ENCODE results near the gene KASH5.
"Not testable (repeated sequence)": the region's sequence is repeated elsewhere in the genome, so short reads cannot be mapped to it uniquely, and the experiment has no call there.

The KASH5 gene

DNA sequence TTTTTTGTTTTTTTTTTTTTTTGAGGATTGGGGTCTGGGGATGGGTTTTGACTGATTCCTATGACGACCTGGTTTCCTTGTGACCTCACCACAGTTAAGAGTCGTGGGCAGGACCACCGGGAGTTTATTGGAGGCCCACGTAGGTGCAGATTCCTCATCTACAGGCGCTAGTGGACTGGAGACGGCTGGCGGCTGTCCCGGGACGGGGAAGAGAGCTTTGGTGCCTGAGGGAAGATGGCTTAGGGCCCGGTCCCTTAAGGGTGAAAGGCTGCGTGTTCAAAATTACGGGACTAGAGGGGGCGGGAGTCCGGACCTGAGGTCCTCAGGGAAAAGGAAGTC, 25.2 kb upstream of the KASH5 start:
- no peak for DNase-seq

- peak; percentile 75 for DNase-seq
Observed at GRCh38 chr19:49363268-49364082, 24.6 kb upstream of the KASH5 start, which contains the start of gene DKKL1. TSS of gene DKKL1 (plus strand) at chr19:49363877. CDS start at chr19:49363999, 122 bp downstream.

DNA sequence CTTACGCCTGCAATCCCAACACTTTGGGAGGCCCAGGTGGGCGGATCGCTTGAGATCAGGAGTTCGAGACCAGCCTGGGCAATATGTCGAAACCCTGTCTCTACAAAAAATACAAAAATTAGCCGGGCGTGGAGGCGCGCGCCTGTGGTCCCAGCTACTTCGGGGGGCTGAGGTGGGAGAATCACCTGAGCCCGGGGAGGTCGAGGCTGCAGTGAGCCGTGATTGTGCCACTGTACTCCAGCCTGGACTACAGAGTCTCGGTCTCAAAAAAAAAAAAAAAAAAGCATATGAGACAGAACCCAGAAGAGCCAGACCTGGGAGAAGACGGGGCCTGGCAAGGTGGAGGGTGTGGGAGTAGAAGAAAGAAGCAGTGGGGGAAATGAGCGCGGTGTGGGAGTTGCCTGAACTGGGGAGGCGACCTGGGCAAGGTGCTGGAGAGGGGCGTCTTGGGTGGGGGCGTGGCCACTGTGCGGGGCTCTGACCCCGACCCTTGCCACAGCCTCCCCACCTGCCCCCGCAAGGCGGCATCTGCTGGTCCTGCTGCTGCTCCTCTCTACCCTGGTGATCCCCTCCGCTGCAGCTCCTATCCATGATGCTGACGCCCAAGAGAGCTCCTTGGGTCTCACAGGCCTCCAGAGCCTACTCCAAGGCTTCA, 23.8 kb upstream of the KASH5 start:
- no peak for DNase-seq

DNA sequence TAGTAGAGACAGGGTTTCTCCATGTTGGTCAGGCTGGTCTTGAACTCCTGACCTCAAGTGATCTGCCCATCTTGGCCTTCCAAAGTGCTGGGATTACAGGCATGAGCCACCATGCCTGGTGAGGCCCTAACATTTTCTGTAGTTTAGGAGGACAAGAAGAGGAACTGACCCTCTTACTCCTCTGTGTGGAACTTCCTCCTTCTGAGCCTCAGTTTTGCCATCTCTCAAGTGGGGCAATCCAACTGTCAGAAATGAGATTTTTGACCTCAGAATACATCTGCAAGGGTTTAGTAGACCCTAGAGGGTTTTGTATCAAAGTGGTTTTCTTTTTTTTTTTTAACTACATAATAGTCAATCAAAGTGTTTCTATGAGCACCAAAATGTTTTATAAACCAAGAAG, 21.9 kb upstream of the KASH5 start:
- DNase-seq, result no peak

- no peak for DNase-seq
Observed at GRCh38 chr19:49368711-49369358, 19.2 kb upstream of the KASH5 start.

- no peak for DNase-seq
Observed at GRCh38 chr19:49371184-49371583, 16.9 kb upstream of the KASH5 start.

DNA sequence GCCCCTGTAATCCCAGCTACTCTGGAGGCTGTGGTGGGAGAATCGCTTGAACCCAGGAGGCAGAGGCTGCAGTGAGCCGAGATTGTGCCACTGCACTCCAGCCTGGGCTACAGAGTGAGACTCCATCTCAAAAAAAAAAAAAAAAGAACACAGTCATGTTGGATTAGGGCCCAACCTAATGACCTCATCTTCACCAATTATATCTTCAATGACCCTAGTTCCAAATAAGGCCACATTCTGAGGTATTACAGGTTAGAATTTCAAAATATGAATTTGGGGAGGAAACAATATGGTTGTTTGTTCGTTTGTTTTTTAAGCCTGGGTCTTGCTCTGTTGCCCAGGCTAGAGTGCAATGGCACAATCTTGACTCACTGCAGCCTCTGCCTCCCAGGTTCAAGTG, 14.9 kb upstream of the KASH5 start:
- DNase-seq, result not testable (repeated sequence)

GRCh38 chr19:49374665-49375434, 13.2 kb upstream of the KASH5 start:
- DNase-seq, result no peak

GRCh38 chr19:49378512-49378911, 9.5 kb upstream of the KASH5 start:
- no peak for DNase-seq

DNA sequence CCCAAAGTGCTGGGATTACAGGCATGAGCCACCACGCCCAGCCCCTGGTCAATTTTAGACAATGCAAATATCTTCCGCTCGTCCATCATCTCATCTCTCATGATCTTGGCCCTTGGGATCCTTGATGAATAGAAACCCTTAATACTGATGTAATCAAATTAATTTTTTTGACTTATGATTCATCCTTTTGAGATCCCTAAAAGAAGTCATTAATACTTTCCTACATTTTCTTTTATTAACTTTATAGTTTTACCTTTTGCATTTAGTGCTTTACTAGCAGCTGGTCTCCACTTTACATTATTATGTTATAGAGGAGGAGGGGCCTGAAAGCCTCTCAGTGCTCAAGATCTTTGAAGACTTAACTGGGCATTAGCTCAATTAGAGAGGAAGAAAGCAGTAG, 7.7 kb upstream of the KASH5 start:
- DNase-seq, result no peak

GRCh38 chr19:49382639-49383038, 5.4 kb upstream of the KASH5 start:
- no peak for DNase-seq

DNA sequence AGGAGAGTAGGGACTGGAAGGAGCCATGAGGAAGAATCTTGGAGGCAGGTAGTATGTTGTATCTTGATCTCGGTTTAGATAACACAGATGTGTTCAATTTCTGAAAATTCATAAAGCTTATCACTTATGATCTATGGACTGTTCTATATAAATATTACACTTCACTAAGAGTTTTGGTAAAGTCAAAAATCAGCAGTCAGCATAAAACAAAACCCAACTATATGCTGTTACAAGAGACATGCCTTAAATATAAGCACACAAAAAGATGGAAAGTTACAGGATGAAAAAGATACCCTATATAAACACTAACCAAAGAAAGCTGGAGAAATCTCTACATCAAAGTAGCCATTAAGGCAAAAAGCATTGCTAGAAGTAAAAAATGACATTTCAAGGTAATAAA, 4.5 kb upstream of the KASH5 start:
- no peak for DNase-seq

DNA sequence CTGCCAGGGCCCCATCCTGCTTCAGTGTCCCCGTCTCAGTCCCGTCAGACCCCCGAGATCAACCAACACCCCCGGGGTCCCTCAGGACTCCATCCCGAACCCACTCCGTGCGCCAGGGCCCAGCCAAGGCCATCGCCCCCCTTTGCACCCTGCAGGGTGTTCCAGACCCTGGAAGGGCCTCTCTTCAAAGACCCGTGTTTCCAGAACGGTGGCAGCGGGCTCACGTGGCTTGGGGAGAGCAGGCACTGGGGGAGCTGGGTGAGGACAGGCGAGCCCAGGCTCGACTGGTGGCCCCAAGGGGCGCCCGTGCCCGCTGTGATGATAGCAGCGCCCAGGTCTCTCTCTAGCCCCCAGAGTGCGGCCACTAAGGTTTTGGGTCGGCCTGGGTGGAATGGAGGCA, 1.4 kb downstream of the KASH5 start:
- DNase-seq, result no peak

DNA sequence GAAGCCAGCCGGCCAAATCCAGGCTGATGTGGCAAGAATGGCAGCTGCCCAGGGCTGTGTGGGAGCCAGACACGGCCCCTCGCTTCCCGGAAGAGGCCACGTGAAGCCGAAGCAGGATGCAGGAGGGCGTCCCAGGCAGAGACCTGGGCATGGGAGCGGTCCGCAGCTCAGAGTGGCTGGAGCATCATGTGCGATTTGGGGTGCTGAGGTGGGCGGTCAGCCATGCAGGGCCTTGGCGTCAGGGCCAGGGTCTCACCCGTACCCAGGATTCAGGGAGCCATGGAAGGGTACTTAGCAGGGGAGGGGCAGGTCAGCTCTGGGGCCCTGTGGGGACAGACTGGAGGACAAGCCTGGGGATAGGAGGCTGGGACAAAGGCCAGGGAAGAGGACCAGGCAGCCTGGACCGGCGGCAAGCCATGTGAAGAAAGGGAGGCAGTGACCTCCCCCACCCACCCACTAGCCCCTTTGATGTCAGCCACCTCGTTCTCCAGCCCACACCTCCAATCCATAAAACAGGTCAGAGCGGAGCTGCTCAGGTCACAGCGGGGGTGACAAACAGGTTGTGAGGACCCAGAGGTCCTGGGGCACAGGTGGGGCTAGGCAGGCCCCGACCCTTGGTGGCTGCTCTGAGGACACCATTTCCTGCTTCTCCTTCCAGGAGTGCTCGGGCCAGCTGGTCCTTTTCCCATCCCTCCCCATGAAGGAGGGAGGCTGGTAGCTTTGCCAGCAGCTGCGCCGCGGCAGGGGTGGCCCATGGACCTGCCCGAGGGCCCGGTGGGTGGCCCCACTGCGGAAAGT, 2.3 kb downstream of the KASH5 start:
- DNase-seq, result no peak

GRCh38 chr19:49390929-49391359, 2.9 kb downstream of the KASH5 start:
- no peak for DNase-seq

DNA sequence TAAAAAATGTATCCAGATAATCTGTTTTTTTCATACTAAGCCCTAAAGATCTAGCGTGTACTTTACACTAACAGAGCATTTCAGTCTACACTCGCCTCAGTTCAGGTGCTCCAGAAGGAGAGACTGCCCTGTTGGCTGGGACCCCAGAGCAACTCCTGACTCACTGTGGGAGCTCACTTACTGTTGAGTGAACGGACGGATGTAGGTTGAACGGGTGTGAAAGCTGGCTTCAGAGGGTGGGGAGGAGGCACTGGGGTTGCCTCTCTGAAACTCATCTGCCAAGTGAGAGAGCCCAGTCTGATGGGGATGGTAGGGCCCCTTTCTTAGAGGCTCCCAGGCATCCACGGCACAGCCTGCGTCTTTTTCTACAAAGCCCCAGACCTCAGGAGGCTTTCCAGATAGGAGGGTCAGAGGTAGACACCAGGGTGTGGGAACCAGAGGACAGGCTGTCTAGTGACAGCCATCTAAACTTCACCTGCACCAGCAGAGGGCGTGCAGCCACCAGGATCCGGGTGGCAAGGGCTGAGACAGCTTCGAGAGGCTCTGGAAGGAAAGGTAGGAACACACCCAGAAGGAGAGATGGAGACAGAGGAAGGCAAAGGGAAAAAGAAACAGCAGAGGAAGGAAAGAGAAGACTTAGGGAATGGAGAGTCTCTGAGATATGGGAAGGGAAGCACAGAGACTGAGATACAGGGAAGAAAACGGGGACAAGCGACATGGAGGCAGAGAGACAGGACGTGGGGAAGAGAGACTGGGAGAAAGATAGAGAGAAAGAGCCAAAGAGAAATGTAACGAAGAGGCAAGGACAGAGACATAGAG, 3.7 kb downstream of the KASH5 start:
- peak; percentile 84 for DNase-seq

- DNase-seq, result no peak
Observed at GRCh38 chr19:49393881-49394280, 5.8 kb downstream of the KASH5 start.

- DNase-seq, result no peak
Observed at GRCh38 chr19:49395581-49396407, 7.7 kb downstream of the KASH5 start.

- no peak for DNase-seq
Observed at GRCh38 chr19:49396738-49397505, 8.9 kb downstream of the KASH5 start.
